HepG2 (cell line): ENCODE measurements around the gene TRIM69. TPM values are rescaled to one million over a fixed set of nuclear protein-coding genes. Genes with fewer than 3 reads are reported as not detected.

ENCODE experiments used
- ATAD3A ChIP-seq: sonication (generic); formaldehyde crosslinking; IDR thresholded peaks from 2 replicates; pipeline ENCODE4 v1.4.0; 2020; ENCODE audit warnings: missing genetic modification reagents
- ERF ChIP-seq: IDR thresholded peaks from 2 replicates; pipeline ENCODE4 v1.6.1; 2018; ENCODE audit warnings: missing biosample characterization, missing genetic modification reagents
- ETV6 ChIP-seq: sonication (generic); formaldehyde crosslinking; conservative IDR thresholded peaks from 2 replicates; pipeline ENCODE4 v1.4.0; 2020; ENCODE audit warnings: missing genetic modification reagents
- FOXC1 ChIP-seq: sonication (generic); formaldehyde crosslinking; IDR thresholded peaks from 2 replicates; pipeline ENCODE4 v1.8.0; 2022; ENCODE audit warnings: mild to moderate bottlenecking, missing genetic modification reagents, borderline replicate concordance
- GFI1 ChIP-seq: sonication (generic); formaldehyde crosslinking; IDR thresholded peaks from 2 replicates; pipeline ENCODE4 v1.5.0; 2020; ENCODE audit warnings: missing genetic modification reagents, mild to moderate bottlenecking, borderline replicate concordance
- HOXA7 ChIP-seq: sonication (generic); formaldehyde crosslinking; IDR thresholded peaks from 2 replicates; pipeline ENCODE4 v1.8.1; 2022; ENCODE audit warnings: mild to moderate bottlenecking, missing genetic modification reagents, moderate library complexity
- NFYC ChIP-seq: IDR thresholded peaks from 2 replicates; pipeline ENCODE4 v1.6.1; 2016; ENCODE audit warnings: missing genetic modification reagents, missing compliant biosample characterization
- POLR2AphosphoS2 ChIP-seq: IDR thresholded peaks from 2 replicates; pipeline ENCODE4 v1.6.1; 2011; ENCODE audit warnings: low read depth, low read length, improper control_type of control experiment
- ZFP36 ChIP-seq: fragments of 150-350 bp; IDR thresholded peaks from 2 replicates; pipeline ENCODE4 v1.6.1; 2018; ENCODE audit warnings: borderline replicate concordance, low read length, low read depth; ENCODE audit not compliant: partially characterized antibody
- ZNF337 ChIP-seq: sonication (generic); formaldehyde crosslinking; IDR thresholded peaks from 2 replicates; pipeline ENCODE4 v1.5.1; 2020; ENCODE audit warnings: missing genetic modification reagents, low read depth, mild to moderate bottlenecking, borderline replicate concordance
- ZNF350 ChIP-seq: sonication (generic); formaldehyde crosslinking; IDR thresholded peaks from 2 replicates; pipeline ENCODE4 v1.4.0; 2020; ENCODE audit warnings: mild to moderate bottlenecking, low read depth, missing genetic modification reagents, borderline replicate concordance
- ZNF432 ChIP-seq: sonication (generic); formaldehyde crosslinking; IDR thresholded peaks from 2 replicates; pipeline ENCODE4 v1.5.0; 2020; ENCODE audit warnings: missing genetic modification reagents, mild to moderate bottlenecking, borderline replicate concordance
- ZNF460 ChIP-seq: sonication (generic); formaldehyde crosslinking; IDR thresholded peaks from 2 replicates; pipeline ENCODE4 v1.5.1; 2020; ENCODE audit warnings: missing genetic modification reagents, mild to moderate bottlenecking, borderline replicate concordance
- ZNF629 ChIP-seq: sonication (generic); formaldehyde crosslinking; conservative IDR thresholded peaks from 2 replicates; pipeline ENCODE4 v1.5.0; 2020; ENCODE audit warnings: missing genetic modification reagents
- polyA plus RNA-seq, 8 experiments: library from polyadenylated mRNA; depleted of rRNA in 3 of 8; stranded (reverse) in 7 of 8; unstranded in 1 of 8; fragments of >200 nt; fragmentation: Illumina TruSeq in 4 of 8; extraction: Trizol in 4 of 8; gene quantifications; 2 replicates each; pipeline versions ENCODE4 v1.2.1 to v1.2.3, GENCODE V29; 2011 to 2016; ENCODE audit warnings: low read depth in 4 of 8, missing spikeins in 1 of 8, mixed read lengths in 1 of 8; ENCODE audit not compliant: insufficient read depth in 1 of 8
- total RNA-seq, 5 experiments: library from RNA; depleted of rRNA; stranded (reverse); fragments of >200 nt; fragmentation: Illumina TruSeq; extraction: Trizol; gene quantifications; 2 replicates each; pipeline ENCODE4 v1.2.3, GENCODE V29; 2016; ENCODE audit warnings: low read depth in 1 of 5
- TF ChIP-seq, protein P1 (sequence below), 2 experiments: sonication (generic) in 1 of 2; formaldehyde crosslinking in 1 of 2; IDR thresholded peaks; 2 replicates each; pipeline versions ENCODE4 v1.6.1 to v1.9.0; 2014 to 2022; ENCODE audit warnings: antibody characterized with exemption in 1 of 2, borderline replicate concordance in 1 of 2, inconsistent platforms in 1 of 2, low read depth in 1 of 2, missing genetic modification reagents in 1 of 2
- TF ChIP-seq, protein P2 (sequence below): IDR thresholded peaks from 2 replicates; pipeline ENCODE4 v1.6.1; 2018; ENCODE audit warnings: missing genetic modification reagents
- TF ChIP-seq, protein P3 (sequence below): sonication (generic); formaldehyde crosslinking; IDR thresholded peaks from 2 replicates; pipeline ENCODE4 v1.5.0; 2020; ENCODE audit warnings: mild to moderate bottlenecking, missing genetic modification reagents
- TF ChIP-seq, protein P4 (sequence below): sonication (generic); formaldehyde crosslinking; IDR thresholded peaks from 2 replicates; pipeline ENCODE4 v1.4.0; 2020; ENCODE audit warnings: missing genetic modification reagents

Gene TRIM69
- total and polyA plus RNA-seq, 2 of the 13 experiments (the other 11 are each of a cell fraction or from before 2014, with no cell fraction given): 2.6 to 3.2 TPM

DNA sequence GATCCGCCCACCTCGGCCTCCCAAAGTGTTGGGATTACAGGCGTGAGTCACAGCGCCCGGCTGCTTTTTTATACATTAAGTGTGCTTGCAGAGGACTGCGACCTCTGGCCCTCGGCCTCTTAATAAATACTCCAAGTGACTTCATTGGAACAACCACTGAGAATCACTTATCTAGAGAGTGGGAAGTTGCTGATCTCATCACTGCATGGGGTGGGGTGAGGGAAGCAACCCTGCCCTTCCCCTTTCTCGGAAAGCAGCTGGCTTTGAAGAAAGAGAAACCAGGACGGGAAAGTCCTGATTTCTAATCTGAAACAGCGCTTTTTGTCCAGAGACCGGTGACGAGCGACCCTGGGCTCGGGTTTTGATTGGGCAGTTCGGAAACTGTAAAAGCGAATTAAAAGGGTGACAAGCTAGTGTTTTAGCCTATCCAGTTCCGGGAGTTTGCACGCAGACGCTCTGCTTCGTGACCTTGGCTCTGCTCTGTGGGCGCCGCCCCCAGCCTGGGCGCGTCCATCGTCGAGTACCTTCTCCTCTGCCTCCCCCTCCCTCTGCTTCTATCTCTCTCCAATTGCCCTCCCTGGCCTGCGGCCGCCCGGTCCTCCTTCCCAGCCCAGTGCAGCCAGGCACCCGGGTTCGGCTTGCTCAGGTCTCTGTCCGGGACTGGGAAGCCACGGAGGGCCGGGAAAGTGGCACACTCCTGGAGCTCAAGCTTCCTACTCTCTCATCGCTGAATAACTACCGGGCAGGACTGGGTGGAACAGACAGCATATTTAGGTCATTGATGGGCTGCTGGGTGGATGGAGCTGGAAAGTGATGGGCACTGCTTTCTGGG is 7.5 kb upstream of the TRIM69 start (continued):
- TF ChIP-seq, protein P1, sequence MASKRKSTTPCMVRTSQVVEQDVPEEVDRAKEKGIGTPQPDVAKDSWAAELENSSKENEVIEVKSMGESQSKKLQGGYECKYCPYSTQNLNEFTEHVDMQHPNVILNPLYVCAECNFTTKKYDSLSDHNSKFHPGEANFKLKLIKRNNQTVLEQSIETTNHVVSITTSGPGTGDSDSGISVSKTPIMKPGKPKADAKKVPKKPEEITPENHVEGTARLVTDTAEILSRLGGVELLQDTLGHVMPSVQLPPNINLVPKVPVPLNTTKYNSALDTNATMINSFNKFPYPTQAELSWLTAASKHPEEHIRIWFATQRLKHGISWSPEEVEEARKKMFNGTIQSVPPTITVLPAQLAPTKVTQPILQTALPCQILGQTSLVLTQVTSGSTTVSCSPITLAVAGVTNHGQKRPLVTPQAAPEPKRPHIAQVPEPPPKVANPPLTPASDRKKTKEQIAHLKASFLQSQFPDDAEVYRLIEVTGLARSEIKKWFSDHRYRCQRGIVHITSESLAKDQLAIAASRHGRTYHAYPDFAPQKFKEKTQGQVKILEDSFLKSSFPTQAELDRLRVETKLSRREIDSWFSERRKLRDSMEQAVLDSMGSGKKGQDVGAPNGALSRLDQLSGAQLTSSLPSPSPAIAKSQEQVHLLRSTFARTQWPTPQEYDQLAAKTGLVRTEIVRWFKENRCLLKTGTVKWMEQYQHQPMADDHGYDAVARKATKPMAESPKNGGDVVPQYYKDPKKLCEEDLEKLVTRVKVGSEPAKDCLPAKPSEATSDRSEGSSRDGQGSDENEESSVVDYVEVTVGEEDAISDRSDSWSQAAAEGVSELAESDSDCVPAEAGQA (IDR thresholded peaks at IDR 0.05; ENCODE audit: low read depth): no peak
- TF ChIP-seq, protein P1 (CRISPR knock-in tag; IDR thresholded peaks at IDR 0.05; ENCODE audit: borderline replicate concordance): no peak
- TF ChIP-seq HOXA7 (CRISPR knock-in tag): no peak
- TF ChIP-seq ZNF460 (CRISPR knock-in tag): no peak
- TF ChIP-seq ATAD3A (CRISPR knock-in tag): no peak
- TF ChIP-seq, protein P2, sequence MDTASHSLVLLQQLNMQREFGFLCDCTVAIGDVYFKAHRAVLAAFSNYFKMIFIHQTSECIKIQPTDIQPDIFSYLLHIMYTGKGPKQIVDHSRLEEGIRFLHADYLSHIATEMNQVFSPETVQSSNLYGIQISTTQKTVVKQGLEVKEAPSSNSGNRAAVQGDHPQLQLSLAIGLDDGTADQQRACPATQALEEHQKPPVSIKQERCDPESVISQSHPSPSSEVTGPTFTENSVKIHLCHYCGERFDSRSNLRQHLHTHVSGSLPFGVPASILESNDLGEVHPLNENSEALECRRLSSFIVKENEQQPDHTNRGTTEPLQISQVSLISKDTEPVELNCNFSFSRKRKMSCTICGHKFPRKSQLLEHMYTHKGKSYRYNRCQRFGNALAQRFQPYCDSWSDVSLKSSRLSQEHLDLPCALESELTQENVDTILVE (CRISPR knock-in tag): peak; percentile 57; the same call in 1 of the 2 replicates
- TF ChIP-seq ZNF337 (CRISPR knock-in tag): no peak
- peak; percentile 81 for TF ChIP-seq GFI1 (CRISPR knock-in tag)
- TF ChIP-seq POLR2AphosphoS2: no peak
- peak; percentile 83; the same call in 1 of the 2 replicates for TF ChIP-seq FOXC1 (CRISPR knock-in tag)
- peak; percentile 42; the same call in 1 of the 2 replicates for TF ChIP-seq ZNF350 (CRISPR knock-in tag)
- TF ChIP-seq ETV6: no peak; the same call in 1 of the 2 replicates
- no peak for TF ChIP-seq ZNF629
- TF ChIP-seq, protein P3, sequence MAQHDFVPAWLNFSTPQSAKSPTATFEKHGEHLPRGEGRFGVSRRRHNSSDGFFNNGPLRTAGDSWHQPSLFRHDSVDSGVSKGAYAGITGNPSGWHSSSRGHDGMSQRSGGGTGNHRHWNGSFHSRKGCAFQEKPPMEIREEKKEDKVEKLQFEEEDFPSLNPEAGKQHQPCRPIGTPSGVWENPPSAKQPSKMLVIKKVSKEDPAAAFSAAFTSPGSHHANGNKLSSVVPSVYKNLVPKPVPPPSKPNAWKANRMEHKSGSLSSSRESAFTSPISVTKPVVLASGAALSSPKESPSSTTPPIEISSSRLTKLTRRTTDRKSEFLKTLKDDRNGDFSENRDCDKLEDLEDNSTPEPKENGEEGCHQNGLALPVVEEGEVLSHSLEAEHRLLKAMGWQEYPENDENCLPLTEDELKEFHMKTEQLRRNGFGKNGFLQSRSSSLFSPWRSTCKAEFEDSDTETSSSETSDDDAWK (CRISPR knock-in tag): no peak
- TF ChIP-seq ERF (CRISPR knock-in tag): 0 out of 2 replicates have a peak, but pooled peaks have one; percentile 69
- TF ChIP-seq, protein P4, sequence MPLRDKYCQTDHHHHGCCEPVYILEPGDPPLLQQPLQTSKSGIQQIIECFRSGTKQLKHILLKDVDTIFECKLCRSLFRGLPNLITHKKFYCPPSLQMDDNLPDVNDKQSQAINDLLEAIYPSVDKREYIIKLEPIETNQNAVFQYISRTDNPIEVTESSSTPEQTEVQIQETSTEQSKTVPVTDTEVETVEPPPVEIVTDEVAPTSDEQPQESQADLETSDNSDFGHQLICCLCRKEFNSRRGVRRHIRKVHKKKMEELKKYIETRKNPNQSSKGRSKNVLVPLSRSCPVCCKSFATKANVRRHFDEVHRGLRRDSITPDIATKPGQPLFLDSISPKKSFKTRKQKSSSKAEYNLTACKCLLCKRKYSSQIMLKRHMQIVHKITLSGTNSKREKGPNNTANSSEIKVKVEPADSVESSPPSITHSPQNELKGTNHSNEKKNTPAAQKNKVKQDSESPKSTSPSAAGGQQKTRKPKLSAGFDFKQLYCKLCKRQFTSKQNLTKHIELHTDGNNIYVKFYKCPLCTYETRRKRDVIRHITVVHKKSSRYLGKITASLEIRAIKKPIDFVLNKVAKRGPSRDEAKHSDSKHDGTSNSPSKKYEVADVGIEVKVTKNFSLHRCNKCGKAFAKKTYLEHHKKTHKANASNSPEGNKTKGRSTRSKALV (CRISPR knock-in tag): peak; percentile 11; the same call in 1 of the 2 replicates
- TF ChIP-seq NFYC (CRISPR knock-in tag): peak; percentile 81
- no peak for TF ChIP-seq ZNF432 (CRISPR knock-in tag)
- TF ChIP-seq ZFP36: no peak
